ENCODE measurements around the gene PCED1B. TPM values are rescaled to one million over a fixed set of nuclear protein-coding genes. Genes with fewer than 3 reads are reported as not detected.
"Not testable (repeated sequence)": the region's sequence is repeated elsewhere in the genome, so short reads cannot be mapped to it uniquely, and the experiment has no call there.

PCED1B gene
- total RNA-seq, 1 donor from 2014 or later = 0.91 TPM

- no peak overlapping the region for H3K27ac Mint-ChIP-seq
- TF ChIP-seq CTCF (IDR thresholded peaks at IDR 0.05; ENCODE audit: unreplicated experiment) = no peak
- H3K4me1 Mint-ChIP-seq (ENCODE audit: low read depth) = peaks cover 24% of the 10 kb centered on the region
- DNase-seq (ENCODE audit: low spot score, unreplicated experiment) = no peak
- no peak overlapping the region for H3K4me3 Mint-ChIP-seq (ENCODE audit: low read depth)
- peaks cover 22% of the 10 kb centered on the region for H3K9me3 Mint-ChIP-seq (ENCODE audit: low read depth)
- H3K27me3 Mint-ChIP-seq = no peaks in the 10 kb centered on the region
- no peaks in the 10 kb centered on the region for H3K36me3 Mint-ChIP-seq (ENCODE audit: insufficient read depth)
Measured at GRCh38 chr12:47160316-47161244, 81.2 kb downstream of the PCED1B start.

DNA sequence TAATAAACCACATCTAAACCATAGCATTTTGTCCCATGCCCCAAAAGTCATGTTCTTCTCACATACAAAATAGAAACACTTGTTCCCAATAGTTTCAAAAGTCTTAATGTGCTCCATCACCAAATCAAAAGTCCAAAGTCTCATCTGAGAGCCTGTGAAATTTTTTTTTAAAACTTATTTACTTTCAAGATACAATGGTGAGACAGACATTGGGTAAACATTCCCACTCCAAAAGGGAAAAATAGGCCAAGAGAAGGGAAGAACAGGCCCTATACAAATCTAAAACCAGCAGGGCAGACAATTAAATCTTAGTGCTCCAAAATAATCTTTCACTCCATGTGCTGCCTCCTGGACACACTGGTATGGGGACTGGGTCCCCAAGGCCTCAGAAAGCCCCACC, 84.7 kb downstream of the PCED1B start:
- Mint-ChIP-seq H3K4me1 (ENCODE audit: low read depth) (peaks cover 37% of the 10 kb centered on the region), H3K36me3 (ENCODE audit: insufficient read depth) (no peaks in the 10 kb centered on the region), H3K4me3 (ENCODE audit: low read depth) (no peak overlapping the region), H3K9me3 (ENCODE audit: low read depth) (peaks cover 31% of the 10 kb centered on the region), H3K27me3 (no peaks in the 10 kb centered on the region), H3K27ac (peak overlapping the region; percentile 59)
- TF ChIP-seq CTCF (IDR thresholded peaks at IDR 0.05; ENCODE audit: unreplicated experiment) = no peak
- DNase-seq (ENCODE audit: low spot score, unreplicated experiment) = no peak

DNA sequence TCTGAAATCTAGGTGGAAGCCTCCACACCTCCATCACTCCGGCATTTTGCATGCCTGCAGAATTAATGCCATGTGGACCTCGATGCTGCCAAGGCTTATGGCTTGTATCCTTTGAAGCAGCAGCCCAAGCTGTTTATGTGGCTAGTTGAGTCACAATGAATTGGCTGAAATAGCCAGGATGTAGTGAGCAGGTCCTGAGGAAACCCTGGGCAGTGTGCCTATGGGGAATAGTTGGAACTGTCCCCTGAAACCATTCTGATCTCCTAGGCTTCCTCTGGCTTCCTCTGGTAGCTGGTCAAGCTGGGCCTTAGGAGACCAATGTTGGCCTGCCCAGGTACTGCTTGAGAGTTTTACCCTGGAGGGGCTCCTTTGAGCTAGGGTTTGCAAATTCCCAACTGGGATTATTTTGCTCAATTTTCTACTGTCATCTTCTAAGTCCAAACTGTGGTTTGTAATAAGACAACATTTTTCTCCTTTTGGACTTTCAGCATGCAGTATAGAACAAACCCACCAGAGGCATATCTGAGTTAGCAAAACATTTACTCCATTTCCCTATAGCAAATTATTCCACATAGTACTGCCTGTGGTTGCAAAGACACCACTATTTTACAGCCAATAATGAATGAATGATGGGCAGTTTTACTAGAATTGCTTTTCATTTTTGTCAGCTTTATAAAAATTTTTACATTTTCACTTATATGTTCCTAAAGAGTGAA, 85.5 kb downstream of the PCED1B start:
- no peak for DNase-seq (ENCODE audit: low spot score, unreplicated experiment)
- no peaks in the 10 kb centered on the region for H3K27me3 Mint-ChIP-seq
- peak; percentile 21 for TF ChIP-seq CTCF (IDR thresholded peaks at IDR 0.05; ENCODE audit: unreplicated experiment)
- H3K4me3 Mint-ChIP-seq (ENCODE audit: low read depth) = no peak overlapping the region
- H3K4me1 Mint-ChIP-seq (ENCODE audit: low read depth) = peaks cover 37% of the 10 kb centered on the region
- H3K9me3 Mint-ChIP-seq (ENCODE audit: low read depth) = peaks cover 23% of the 10 kb centered on the region
- no peaks in the 10 kb centered on the region for H3K36me3 Mint-ChIP-seq (ENCODE audit: insufficient read depth)
- H3K27ac Mint-ChIP-seq = no peak overlapping the region

DNA sequence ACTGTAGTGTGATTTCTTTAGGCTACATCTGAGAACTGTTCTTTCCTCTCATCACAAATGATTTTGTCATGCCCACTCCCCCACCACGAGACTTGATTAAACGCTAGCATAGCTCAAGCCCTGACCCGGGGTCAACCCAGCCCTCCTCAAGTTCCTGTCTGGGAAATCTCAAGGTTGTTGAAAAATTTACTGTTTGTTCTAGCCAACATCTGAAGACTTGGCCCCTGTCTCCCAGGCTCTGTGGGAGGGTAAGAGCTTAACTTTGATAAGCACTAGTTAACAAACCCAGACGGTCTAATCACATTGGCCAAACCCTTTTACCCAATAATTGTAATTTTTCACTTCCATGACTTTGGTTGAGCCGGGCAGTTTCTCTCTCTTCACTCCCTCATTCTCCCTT, 86.5 kb downstream of the PCED1B start:
- DNase-seq (ENCODE audit: low spot score, unreplicated experiment) = no peak
- TF ChIP-seq CTCF (IDR thresholded peaks at IDR 0.05; ENCODE audit: unreplicated experiment) = no peak
- Mint-ChIP-seq H3K27ac (peak overlapping the region; percentile 85), H3K4me3 (ENCODE audit: low read depth) (no peak overlapping the region), H3K36me3 (ENCODE audit: insufficient read depth) (peaks cover 3% of the 10 kb centered on the region), H3K27me3 (no peaks in the 10 kb centered on the region), H3K4me1 (ENCODE audit: low read depth) (peaks cover 37% of the 10 kb centered on the region), H3K9me3 (ENCODE audit: low read depth) (peaks cover 27% of the 10 kb centered on the region)

- H3K36me3 Mint-ChIP-seq (ENCODE audit: insufficient read depth) = peaks cover 4% of the 10 kb centered on the region
- no peaks in the 10 kb centered on the region for H3K27me3 Mint-ChIP-seq
- no peak for DNase-seq (ENCODE audit: low spot score, unreplicated experiment)
- H3K4me3 Mint-ChIP-seq (ENCODE audit: low read depth) = no peak overlapping the region
- peaks cover 37% of the 10 kb centered on the region for H3K4me1 Mint-ChIP-seq (ENCODE audit: low read depth)
- peak overlapping the region; percentile 85 for H3K27ac Mint-ChIP-seq
- TF ChIP-seq CTCF (IDR thresholded peaks at IDR 0.05; ENCODE audit: unreplicated experiment) = no peak
- H3K9me3 Mint-ChIP-seq (ENCODE audit: low read depth) = peaks cover 26% of the 10 kb centered on the region
Measured at GRCh38 chr12:47166365-47166764, 86.9 kb downstream of the PCED1B start.

GRCh38 chr12:47170281-47170680, 90.9 kb downstream of the PCED1B start:
- peaks cover 29% of the 10 kb centered on the region for H3K9me3 Mint-ChIP-seq (ENCODE audit: low read depth)
- H3K4me3 Mint-ChIP-seq (ENCODE audit: low read depth); DNase-seq (ENCODE audit: low spot score, unreplicated experiment); H3K36me3 Mint-ChIP-seq (ENCODE audit: insufficient read depth); H3K27ac Mint-ChIP-seq; H3K27me3 Mint-ChIP-seq: not testable (repeated sequence)
- peaks cover 22% of the 10 kb centered on the region for H3K4me1 Mint-ChIP-seq (ENCODE audit: low read depth)
